OCI-LY7 (cell line): ENCODE measurements around the gene AKR1E2. TPM values are rescaled to one million over a fixed set of nuclear protein-coding genes. Genes with fewer than 3 reads are reported as not detected.

ENCODE experiments used
- BruUV-seq: library from RNA; stranded (reverse); fragments of 400-500 nt; replicated peaks from 2 replicates; lab custom pipeline; 2021; lab: Mats Ljungman, UMichigan
- CTCF ChIA-PET: fragments of 300-600 bp; sonication (Branson Sonifier 250); formaldehyde crosslinking; loops from one replicate; lab custom pipeline; 2022; ENCODE audit warnings: antibody characterized with exemption; ENCODE audit not compliant: unreplicated experiment; lab: Charles Lee
- POLR2A ChIA-PET: fragments of 300-600 bp; sonication (Branson Sonifier 250); formaldehyde crosslinking; loops from one replicate; lab custom pipeline; 2022; ENCODE audit warnings: antibody characterized with exemption; lab: Charles Lee
- DNase-seq: peaks from one replicate; pipeline ENCODE4 v3.0.0-alpha.2; 2015; ENCODE audit warnings: low spot score
- H2AFZ ChIP-seq: fragments of 200-600 bp; sonication (generic), shearing (Covaris generic); 2 replicates; pipeline ENCODE4 v1.6.1; 2014; ENCODE audit warnings: mild to moderate bottlenecking, antibody characterized with exemption, low read length, moderate library complexity
- H3K27ac ChIP-seq: fragments of 200-600 bp; sonication (generic); 2 replicates; pipeline ENCODE4 v1.5.1; 2014; ENCODE audit warnings: mixed run types, low read depth, mild to moderate bottlenecking, moderate library complexity, low read length, inconsistent platforms; ENCODE audit not compliant: poor library complexity, severe bottlenecking
- H3K36me3 ChIP-seq: fragments of 200-600 bp; sonication (generic); 2 replicates; pipeline ENCODE4 v1.6.1; 2014; ENCODE audit warnings: mild to moderate bottlenecking, antibody characterized with exemption, low read length, moderate library complexity, mixed read lengths; ENCODE audit not compliant: insufficient read depth
- H3K4me1 ChIP-seq: fragments of 200-600 bp; sonication (generic); 2 replicates; pipeline ENCODE4 v1.5.1; 2014; ENCODE audit warnings: mild to moderate bottlenecking, low read length; ENCODE audit not compliant: insufficient read depth, poor library complexity, severe bottlenecking
- H3K4me2 ChIP-seq: fragments of 200-600 bp; sonication (generic); 2 replicates; pipeline ENCODE4 v1.6.1; 2014; ENCODE audit warnings: mild to moderate bottlenecking, low read length
- H3K4me3 ChIP-seq: fragments of 200-600 bp; sonication (generic); 2 replicates; pipeline ENCODE4 v1.5.1; 2014; ENCODE audit warnings: mild to moderate bottlenecking, low read depth, low read length; ENCODE audit not compliant: poor library complexity, severe bottlenecking
- H3K79me2 ChIP-seq: fragments of 200-600 bp; sonication (generic); 2 replicates; pipeline ENCODE4 v1.6.1; 2016; ENCODE audit warnings: low read depth, mild to moderate bottlenecking, low read length, moderate library complexity, mixed read lengths; ENCODE audit not compliant: insufficient read depth
- H3K9me2 ChIP-seq: fragments of 200-600 bp; sonication (generic); 2 replicates; pipeline ENCODE4 v1.6.1; 2016; ENCODE audit warnings: mild to moderate bottlenecking, low read length, mixed read lengths; ENCODE audit not compliant: insufficient read depth
- H3K9me3 ChIP-seq: fragments of 200-600 bp; sonication (generic); 2 replicates; pipeline ENCODE4 v1.6.1; 2014; ENCODE audit warnings: mild to moderate bottlenecking, mixed run types, low read length, mixed read lengths
- H4K20me1 ChIP-seq: fragments of 200-600 bp; sonication (generic); 2 replicates; pipeline ENCODE4 v1.6.1; 2014; ENCODE audit warnings: mild to moderate bottlenecking, antibody characterized with exemption, low read length, moderate library complexity, mixed read lengths; ENCODE audit not compliant: insufficient read depth
- CTCF ChIP-seq: fragments of 200-600 bp; sonication (generic); conservative IDR thresholded peaks from 2 replicates; pipeline ENCODE4 v1.5.1; 2014; ENCODE audit warnings: mild to moderate bottlenecking, antibody characterized with exemption, low read length, moderate library complexity, mixed read lengths
- EZH2phosphoT487 ChIP-seq: fragments of 200-600 bp; sonication (generic); IDR thresholded peaks from 2 replicates; pipeline ENCODE4 v1.6.1; 2018; ENCODE audit warnings: low read depth, borderline replicate concordance, mild to moderate bottlenecking, mixed run types, antibody characterized with exemption, low read length, moderate library complexity, mixed read lengths
- intact Hi-C: fragments of 100-400 bp; cut with micrococcal nuclease; formaldehyde crosslinking; loops from one replicate; pipeline ENCODE4 v1.10.0; 2022; ENCODE audit not compliant: unreplicated experiment
- total RNA-seq, 2 experiments: library from RNA; depleted of rRNA in 1 of 2; stranded (reverse); fragments of >200 nt in 1 of 2; shearing (Covaris generic) in 1 of 2; gene quantifications; 2 replicates each; pipeline ENCODE4 v1.2.3, GENCODE V29; 2014 to 2022

Gene AKR1E2
- total RNA-seq, 2 experiments from 2014 or later, result not detected

GRCh38 chr10:4836416-4836969, 10.5 kb downstream of the AKR1E2 start:
- H3K9me2 ChIP-seq, result no peaks in the 10 kb centered on the region
- ChIA-PET POLR2A (interaction anchor here (0.5 kb wide), 1 partner anchor 1502 kb away, joined by 7 read pairs; no protein-coding TSS in a partner anchor), CTCF (no interaction called here)
- H4K20me1 ChIP-seq, result no peaks in the 10 kb centered on the region
- no peak overlapping the region for H2AFZ ChIP-seq
- no peak overlapping the region for H3K4me3 ChIP-seq
- H3K4me2 ChIP-seq, result no peak overlapping the region
- H3K79me2 ChIP-seq, result no peaks in the 10 kb centered on the region
- no peak overlapping the region for H3K27ac ChIP-seq
- no TSS peak for BruUV-seq
- DNase-seq, result no peak
- H3K36me3 ChIP-seq, result no peaks in the 10 kb centered on the region
- H3K9me3 ChIP-seq, result no peaks in the 10 kb centered on the region
- H3K4me1 ChIP-seq, result no peaks in the 10 kb centered on the region
- intact Hi-C loops, result no loop called here
- TF ChIP-seq EZH2phosphoT487 (no peak), CTCF (no peak)

DNA sequence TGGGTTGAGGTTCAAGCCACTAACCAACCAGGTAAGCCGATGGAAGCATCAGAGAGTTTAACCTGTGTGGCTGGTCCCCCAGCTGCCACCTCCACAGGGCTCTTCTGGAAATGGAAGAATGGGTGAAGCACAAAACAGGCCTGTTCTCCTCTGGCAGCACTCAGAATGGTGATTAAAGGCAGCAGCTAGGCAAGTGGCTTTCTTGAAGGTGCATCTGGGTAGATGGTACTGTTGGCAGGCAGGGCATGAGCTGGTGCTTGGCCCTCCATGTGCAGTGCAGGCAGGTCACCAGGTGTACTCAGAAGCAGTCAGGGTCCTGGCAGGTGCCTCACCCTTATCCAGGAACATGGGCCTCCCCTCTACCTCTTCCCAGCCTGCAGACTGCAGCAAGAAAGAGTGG, 11.5 kb downstream of the AKR1E2 start:
- BruUV-seq, result no TSS peak
- no peak for DNase-seq
- Histone ChIP-seq H3K4me1 (no peaks in the 10 kb centered on the region), H3K9me3 (no peaks in the 10 kb centered on the region), H3K79me2 (no peaks in the 10 kb centered on the region), H3K36me3 (no peaks in the 10 kb centered on the region), H3K4me3 (no peak overlapping the region), H2AFZ (no peak overlapping the region), H4K20me1 (no peaks in the 10 kb centered on the region), H3K27ac (no peak overlapping the region), H3K4me2 (no peak overlapping the region), H3K9me2 (no peaks in the 10 kb centered on the region)
- CTCF ChIA-PET, result no interaction called here
- TF ChIP-seq CTCF (no peak), EZH2phosphoT487 (no peak)
- intact Hi-C loops, result no loop called here
- POLR2A ChIA-PET, result no interaction called here

DNA sequence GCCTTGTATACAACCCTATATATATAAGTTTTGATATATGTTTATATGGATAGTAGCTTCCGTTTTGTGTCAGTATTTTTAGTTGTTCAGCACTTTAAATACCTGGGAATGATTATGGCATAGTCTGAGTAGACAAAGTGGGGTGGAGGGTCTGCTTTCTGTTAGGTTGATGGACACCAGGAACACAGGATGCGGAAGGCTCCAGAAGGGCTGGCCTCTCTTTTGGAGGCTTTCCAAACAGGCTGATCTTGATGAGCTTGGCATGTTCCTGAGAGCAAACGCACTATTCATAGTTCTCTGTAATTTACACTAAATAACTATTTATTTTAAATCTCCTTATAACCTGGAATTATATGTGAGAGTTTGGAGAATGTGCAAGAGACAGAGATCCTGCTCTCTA, 12.7 kb downstream of the AKR1E2 start:
- Histone ChIP-seq H3K27ac (no peak overlapping the region), H3K9me2 (no peaks in the 10 kb centered on the region), H4K20me1 (no peaks in the 10 kb centered on the region), H2AFZ (no peak overlapping the region), H3K4me1 (no peaks in the 10 kb centered on the region), H3K79me2 (no peaks in the 10 kb centered on the region), H3K9me3 (no peaks in the 10 kb centered on the region), H3K4me3 (no peak overlapping the region), H3K36me3 (no peaks in the 10 kb centered on the region), H3K4me2 (no peak overlapping the region)
- ChIA-PET CTCF (no interaction called here), POLR2A (interaction anchor here (1.4 kb wide), 1 partner anchor 9 kb away, joined by 5 read pairs; no protein-coding TSS in a partner anchor)
- BruUV-seq, result no TSS peak
- intact Hi-C loops, result no loop called here
- TF ChIP-seq EZH2phosphoT487, result no peak
- no peak for TF ChIP-seq CTCF
- DNase-seq, result no peak
